ENCODE results near the gene RAI1.
A peak's percentile ranks its signal among the peaks of the same experiment; 100 is the strongest.
"Not testable (repeated sequence)": the region's sequence is repeated elsewhere in the genome, so short reads cannot be mapped to it uniquely, and the experiment has no call there.

RAI1 gene

GRCh38 chr17:17681187-17681743 is at the start of gene RAI1:
Gene RAI1 (plus strand): TSS chr17:17681458. CDS start chr17:17792949, 111,491 bp downstream.
- DNase-seq (ENCODE audit: low spot score) = peak; percentile 54

GRCh38 chr17:17632690-17633089 is 48.6 kb upstream of the RAI1 start:
- not testable (repeated sequence) for DNase-seq (ENCODE audit: low spot score)

GRCh38 chr17:17633310-17633709 is 47.9 kb upstream of the RAI1 start:
- no peak for DNase-seq (ENCODE audit: low spot score)

DNA sequence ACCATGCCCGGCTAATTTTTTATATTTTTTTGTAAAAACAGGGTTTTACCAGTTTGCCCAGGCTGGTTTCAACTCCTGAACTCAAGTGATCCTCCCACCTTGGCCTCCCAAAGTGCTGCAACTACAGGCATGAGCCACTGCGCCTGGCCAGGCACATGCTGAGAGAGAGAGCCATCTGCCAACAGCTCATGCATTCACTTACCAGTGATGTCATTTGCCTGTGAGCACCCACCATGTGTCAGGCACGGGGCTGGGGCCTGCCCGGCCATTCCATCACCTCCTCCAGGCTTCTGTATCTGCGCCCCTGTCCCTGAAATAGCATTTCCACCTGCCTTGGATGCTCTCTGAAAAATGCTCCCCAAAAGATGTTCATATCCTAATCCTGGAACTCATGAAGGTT is 46.1 kb upstream of the RAI1 start:
- DNase-seq (ENCODE audit: low spot score) = no peak

DNA sequence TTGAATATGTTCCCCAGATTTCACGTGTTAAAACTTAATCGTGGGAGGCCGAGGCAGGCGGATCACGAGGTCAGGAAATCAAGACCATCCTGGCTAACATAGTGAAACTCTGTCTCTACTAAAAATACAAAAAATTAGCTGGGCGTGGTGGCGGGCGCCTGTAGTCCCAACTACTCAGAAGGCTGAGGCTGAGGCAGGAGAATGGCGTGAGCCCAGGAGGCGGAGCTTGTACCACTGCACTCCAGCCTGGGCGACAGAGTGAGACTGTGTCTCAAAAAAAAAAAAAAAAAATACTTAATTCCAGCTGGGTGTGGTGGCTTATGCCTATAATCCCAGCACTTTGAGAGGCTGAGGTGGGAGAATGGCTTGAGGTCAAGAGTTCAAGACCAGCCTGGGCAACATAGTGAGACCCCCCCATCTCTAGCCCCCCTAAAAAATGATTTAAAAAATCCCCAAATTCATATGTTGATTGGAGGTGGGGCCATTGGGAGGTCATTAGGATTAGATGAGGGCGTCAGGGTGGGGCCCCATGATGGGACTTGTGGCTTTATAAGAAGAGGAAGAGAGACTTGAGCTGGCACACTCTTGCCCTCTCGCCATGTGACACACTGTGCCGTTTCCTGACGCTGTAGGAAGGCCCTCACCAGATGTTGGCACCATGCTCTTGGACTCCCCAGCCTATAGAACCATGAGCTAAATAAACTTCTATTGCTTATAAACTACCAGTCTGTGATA is 45.6 kb upstream of the RAI1 start:
- not testable (repeated sequence) for DNase-seq (ENCODE audit: low spot score)

DNA sequence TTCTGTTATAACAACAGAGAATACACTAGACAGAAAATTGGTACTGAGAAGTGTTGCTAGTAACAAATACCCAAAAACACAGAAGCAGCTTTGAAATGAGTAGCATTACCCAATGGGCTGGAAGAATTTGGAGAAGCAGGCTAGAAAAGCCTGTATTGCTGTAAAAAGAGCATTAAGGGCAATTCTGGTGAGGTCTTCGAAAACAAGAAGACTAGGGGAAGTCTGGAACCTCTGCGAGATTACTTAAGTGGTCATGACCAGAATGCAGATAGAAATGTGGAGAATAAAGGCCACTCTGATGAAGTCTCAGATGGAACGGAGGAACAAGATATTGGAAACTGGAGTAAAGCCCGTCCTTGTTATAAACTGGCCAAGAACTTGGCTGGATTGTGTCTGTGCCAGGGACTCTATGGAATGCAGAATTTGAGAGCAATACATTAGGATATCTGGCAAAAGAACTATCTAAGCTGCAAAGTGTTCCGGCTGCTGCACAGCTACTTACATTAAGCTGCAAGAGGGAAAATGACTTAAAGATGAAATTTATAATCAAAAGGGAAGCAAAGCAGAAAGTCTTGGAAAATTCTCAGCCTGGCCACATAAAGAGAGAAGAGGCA is 44.9 kb upstream of the RAI1 start:
- peak; percentile 18 for DNase-seq (ENCODE audit: low spot score)

- no peak for DNase-seq (ENCODE audit: low spot score)
These were observed 42.8 kb upstream of the RAI1 start for GRCh38 chr17:17638467-17638866.

- not testable (repeated sequence) for DNase-seq (ENCODE audit: low spot score)
These were observed 41.5 kb upstream of the RAI1 start for GRCh38 chr17:17639661-17640270.

DNA sequence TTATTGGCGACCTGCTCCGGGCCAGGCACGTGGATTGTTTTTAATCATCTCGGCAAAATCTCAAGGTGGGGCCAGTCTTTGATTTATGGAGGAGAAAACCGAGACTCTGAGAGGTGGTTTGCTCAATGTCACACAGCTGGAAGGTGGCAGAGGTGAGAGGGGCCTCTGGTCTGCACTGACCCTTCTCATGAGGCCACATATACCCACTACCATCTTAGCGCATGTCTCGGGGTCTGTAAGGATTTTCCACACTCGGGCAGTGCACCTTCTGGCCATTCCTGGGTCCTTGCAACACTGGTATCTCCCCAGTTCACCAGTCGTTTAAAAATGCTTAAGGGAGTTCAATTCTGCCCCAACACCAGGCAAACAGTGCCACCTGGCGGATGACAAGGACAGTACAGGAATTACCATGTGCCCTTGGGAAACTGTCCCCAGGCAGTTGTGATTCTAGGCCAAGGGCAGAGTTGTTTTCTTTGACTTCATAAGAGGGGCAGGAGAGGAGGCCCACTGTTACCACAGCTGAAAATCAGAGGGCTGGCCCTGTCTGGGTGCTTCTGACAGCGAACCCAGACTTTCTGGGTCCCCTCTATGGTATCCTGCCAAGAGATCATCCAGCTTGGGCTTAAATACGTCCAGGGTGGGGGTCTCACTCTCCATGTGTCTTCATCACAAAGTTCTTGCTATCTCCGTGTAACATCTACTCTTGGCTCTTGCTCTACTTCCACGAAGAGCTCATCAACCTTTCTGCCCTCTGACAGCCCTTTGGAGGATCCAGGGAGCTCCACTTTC is 39.4 kb upstream of the RAI1 start:
- DNase-seq (ENCODE audit: low spot score) = peak; percentile 89

DNA sequence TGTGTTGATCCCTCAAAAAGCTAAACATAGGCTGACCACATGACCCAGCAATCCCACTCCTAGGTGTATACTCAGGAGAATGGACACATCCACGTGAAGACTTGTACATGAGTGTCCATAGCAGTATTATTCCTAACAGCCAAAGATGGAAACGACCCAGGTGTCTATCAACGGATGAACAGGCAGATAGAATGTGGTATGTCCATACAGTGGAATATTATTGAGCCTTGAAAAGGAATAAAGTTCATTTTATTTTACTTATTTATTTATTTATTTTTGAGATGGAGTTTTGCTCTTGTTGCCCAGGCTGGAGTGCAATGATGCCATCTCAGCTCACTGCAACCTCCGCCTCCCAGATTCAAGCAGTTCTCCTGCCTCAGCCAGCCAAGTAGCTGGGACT is 36.1 kb upstream of the RAI1 start:
- DNase-seq (ENCODE audit: low spot score) = not testable (repeated sequence)

GRCh38 chr17:17645961-17646360 is 35.3 kb upstream of the RAI1 start:
- no peak for DNase-seq (ENCODE audit: low spot score)

DNA sequence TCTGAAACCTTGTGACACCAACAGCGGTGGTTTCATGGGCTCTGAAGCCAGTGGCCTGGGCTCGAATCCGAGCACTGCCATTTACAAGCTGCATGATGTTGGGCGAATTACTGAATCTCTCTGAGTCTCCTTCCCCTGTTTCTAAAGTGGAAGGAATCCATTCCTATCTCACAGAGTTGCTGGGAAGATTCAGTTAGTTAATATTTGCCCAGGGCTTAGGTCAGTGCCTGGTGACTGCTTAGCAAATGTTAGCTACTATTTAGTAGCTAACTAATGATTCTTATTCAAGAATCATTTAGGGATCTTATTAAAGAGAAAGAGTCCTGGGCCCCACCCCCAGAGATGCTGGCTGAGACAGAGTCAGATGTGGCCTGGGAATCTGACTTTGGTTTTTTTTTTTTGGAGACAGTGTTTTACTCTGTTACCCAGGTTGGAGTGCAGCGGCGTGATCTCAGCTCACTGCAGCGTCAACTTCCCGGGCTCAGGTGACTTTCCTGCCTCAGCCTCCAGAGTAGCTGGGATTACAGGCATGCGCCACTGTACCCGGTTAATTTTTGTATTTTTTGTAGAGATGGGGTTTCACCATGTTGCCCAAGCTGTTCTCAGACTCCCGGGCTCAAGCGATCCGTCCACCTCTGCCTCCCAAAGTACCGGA is 33.6 kb upstream of the RAI1 start:
- no peak for DNase-seq (ENCODE audit: low spot score)

GRCh38 chr17:17648762-17649161 is 32.5 kb upstream of the RAI1 start:
- DNase-seq (ENCODE audit: low spot score) = no peak

DNA sequence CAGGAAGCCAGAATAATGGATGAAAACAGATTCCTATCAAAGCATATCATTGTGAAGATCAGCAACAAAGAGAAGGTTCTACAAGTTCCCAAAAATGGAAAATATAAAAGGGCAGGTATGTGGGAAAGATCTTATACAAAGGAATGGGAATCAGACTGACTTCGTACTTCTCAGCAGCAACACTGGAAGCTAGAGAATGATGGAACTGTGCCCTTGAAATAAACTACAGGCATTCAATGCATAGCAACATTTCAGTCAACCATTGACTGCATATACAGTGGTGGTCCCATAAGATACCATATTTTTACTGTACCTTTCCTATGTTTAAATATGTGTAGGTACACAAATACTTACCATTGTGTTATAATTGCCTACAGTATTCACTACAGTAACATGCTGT is 30.3 kb upstream of the RAI1 start:
- no peak for DNase-seq (ENCODE audit: low spot score)

DNA sequence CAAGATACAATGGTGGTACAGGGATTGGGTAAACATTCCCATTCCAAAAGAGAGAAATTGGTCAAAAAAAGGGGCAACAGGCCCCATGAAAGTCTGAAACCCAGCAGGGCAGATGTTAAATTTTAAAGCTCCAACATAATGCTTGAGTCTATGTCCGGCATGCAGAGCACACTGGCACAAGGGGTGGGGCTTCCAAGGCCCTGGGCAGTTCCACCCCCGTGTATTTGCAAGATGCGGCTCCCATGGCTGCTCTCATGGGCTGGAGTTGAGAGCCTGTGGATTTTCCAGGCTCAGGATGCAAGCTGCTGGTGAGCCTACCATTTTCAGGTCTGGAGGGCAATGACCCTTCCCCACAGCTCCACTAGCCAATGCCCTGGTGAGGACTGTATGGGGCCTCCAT is 27.9 kb upstream of the RAI1 start:
- no peak for DNase-seq (ENCODE audit: low spot score)

- no peak for DNase-seq (ENCODE audit: low spot score)
These were observed 21.9 kb upstream of the RAI1 start for GRCh38 chr17:17659340-17659739.

DNA sequence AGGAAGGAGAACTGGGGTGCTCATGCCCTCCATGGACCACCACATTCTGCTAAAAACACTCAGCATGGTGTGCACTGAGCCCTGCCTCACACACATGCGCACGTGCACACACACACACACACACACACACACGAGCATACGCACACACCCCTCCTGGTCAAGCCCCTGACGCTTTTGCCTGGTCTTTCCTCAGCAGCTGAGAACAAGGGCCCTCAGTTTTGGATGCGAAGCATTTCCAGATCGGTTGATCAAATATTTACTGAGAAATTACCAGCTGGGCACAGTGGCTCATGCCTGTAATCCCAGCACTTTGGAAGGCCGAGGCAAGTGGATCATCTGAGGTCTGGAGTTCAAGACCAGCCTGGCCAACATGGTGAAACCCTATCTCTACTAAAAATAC is 20.1 kb upstream of the RAI1 start:
- DNase-seq (ENCODE audit: low spot score) = no peak

DNA sequence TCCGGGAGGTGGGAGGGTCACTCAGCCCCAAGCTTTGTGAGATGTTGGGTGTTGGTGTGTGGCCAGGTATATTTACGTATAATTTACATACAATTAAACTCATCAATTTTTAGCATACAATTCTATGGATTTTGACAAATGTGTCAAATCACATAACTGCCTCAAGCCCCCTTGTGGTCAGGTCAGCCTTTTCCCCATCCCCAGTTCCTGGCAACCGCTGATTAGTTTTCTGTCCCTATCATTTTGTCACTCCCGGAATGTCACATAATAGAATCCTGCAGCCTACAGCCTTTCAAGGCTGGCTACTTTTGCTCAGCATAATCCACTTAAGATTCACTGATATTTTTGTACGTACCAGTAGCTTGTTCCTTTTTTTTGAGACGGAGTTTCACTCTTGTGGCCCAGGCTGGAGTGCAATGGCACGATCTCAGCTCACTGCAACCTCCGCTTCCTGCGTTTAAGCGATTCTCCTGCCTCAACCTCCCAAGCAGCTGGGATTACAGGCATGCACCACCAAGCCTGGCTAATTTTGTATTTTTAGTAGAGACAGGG is 19.3 kb upstream of the RAI1 start:
- no peak for DNase-seq (ENCODE audit: low spot score)

GRCh38 chr17:17663160-17664063 is 17.8 kb upstream of the RAI1 start:
- DNase-seq (ENCODE audit: low spot score) = no peak

DNA sequence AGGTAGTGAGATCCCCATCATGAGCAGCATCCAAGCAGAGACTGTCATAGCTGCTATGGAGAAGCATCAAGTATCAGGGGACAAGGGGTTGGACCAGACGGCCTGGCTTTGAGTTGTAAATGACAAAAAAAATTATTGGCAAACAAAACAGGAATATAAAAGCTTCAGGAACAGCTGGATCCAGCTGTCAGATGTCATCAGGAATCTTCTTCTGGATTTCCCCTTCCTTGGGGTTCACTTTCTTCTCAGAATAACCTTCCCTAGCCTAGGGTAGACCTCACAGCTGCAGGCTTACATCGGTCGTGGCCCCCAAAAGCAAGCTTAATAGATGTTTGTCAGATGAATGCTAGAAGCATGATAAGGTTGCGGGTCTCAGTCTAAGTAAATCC is 17.2 kb upstream of the RAI1 start:
- DNase-seq (ENCODE audit: low spot score) = no peak

All from pons (tissue), 1 donor.